HG02943 (cell line): Measurements from ENCODE around the gene PPA1.
"Not testable (repeated sequence)": the region's sequence is repeated elsewhere in the genome, so short reads cannot be mapped to it uniquely, and the experiment has no call there.

Experiments used
- ATAC-seq: cut with Tn5 transposase; IDR thresholded peaks from one replicate; pipeline ENCODE4 v1.9.1; 2021; ENCODE audit warnings: mild to moderate bottlenecking, low read depth, moderate library complexity; ENCODE audit not compliant: unreplicated experiment

PPA1 gene

DNA sequence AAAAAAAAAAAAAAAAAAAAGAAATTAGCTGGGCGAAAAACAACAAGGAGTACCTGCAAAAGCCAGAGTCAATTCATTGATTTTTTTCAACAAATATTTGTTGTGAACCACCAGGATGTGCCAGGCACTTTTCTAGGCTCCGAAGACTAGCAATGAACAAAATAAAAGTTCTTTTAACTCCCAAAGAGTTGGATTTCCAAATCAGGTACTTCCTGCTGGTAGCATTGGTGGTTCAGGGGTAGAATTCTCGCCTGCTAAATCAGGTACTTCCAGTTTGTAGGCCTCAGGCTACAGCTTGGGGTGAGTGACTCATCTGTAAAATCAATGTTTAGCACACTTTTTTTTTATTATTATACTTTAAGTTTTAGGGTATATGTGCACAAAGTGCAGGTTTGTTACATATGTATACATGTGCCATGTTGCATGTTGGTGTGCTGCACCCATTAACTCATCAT is 10.9 kb downstream of the PPA1 start:
- no peak for ATAC-seq

DNA sequence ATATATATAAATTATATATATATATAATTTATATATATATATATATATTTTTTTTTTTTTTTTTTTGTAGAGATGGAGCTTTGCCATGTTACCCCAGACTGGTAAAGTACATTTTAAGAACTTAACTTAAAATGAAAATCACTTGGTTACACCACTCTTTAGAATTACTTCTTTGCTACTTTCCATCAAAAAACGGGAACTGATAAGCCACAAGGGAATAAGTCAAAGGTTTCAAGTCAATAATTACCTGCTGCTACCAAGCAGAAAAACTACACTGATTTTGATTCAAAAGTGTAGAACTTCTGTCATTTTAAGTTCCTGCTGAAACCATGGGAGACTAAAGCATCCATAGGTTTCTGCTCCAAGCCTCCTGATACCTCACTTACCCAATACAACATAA is 12.2 kb downstream of the PPA1 start:
- ATAC-seq = no peak

DNA sequence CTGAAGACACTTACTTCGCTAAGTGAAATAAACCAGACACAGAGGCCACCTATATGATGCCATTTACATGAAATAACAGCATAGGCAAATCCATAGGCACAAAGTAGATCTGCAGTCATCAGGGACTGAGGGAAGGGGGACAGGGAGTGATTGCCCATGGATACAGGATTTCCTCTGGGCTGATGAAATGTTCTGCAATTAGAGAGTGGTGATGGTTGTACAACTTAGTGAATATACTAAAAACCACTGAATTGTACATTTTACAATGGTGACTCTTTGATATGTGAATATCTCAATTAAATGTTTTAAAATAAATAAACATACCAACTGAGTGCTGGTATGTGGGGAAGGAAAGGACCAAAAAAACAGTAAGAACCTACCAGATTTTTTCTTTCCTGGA is 20.4 kb downstream of the PPA1 start:
- no peak for ATAC-seq

DNA sequence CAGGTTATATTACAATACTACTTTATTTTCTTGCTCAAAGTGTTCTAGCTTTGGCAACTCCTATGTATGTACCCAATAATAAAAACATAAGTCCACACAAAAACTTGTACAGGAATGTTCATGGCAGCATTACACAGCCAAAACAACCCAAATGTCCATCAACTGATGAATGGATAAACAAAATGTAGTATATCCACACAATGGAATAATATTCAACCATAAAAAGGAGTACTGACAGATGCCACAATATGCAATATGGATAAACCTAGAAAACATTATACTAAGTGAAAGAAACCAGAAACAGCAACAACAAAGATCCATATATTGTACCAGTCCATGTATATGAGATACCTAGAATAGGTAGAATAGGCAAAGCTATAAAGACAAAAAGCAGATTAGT is 21.0 kb downstream of the PPA1 start:
- no peak for ATAC-seq

DNA sequence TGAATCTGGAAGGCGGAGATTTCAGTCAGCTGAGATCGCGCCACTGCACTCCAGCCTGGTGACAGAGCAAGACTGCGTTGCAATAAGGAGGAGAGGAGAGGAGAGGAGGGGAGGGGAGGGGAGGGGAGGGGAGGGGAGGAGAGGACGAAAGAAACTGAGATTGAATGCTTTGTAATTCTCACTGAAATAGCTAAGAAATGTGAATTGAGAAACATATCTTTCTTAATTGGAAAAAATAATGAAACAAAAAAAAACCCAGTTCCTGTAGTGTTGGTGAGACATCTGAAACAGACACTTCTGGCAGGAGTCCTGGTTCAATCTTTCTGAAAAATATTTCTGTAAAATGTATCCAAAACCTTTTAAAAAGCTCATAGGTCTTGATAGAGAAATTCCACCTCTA is 26.5 kb downstream of the PPA1 start:
- ATAC-seq = no peak

DNA sequence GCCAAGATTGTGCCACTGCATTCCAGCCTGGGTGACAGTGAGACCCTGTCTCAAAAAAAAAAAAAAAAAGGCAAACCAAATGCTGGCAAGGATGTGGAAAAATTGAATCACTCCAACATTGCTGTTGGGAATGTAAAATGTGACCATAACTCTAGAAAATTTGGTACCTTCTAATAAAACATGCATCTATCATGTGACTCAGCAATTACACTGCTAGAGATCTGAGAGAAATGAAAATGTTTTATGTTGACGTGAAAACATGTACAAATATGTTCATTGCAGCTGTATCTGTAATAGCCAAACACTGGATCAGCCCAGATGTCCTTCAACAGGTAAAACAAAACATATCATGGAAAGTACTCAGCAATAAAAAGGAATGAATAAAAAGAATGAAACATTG is 32.1 kb downstream of the PPA1 start:
- no peak for ATAC-seq

DNA sequence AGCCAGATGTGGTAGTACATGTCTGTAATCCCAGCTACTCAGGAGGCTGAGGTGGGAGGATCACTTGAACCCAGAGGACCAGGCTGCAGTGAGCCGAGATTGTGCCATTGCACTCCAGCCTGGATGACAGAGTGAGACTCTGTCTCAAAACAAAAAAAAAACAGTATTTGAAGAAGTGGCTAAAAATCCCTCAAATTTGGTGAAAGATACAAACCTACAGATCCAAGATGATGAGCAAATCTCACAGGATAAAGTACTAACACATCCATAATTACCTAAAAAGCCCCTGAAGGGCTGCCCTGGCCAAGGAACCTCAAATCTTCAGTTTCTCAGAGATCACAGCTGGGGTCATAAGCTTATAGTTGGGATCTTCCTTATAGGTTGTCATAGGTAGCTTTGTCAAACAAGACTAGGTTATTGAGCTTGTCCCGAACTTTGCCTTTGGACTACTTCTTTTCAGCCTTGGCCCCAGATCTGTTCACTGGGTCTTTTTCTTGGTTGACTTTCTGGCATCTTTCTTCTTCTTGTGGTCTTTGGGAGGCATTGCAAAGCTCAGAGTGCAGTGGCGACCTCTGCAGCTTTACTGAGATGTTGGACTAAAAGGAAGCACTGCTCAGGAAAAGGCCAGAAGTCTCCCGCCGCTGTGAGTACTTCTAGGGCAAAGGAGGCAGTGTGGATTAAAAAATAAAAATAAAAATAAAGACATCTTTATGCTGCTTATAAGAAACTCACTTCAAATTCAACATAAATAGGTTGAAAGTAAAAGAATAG is 34.3 kb downstream of the PPA1 start:
- no peak for ATAC-seq

DNA sequence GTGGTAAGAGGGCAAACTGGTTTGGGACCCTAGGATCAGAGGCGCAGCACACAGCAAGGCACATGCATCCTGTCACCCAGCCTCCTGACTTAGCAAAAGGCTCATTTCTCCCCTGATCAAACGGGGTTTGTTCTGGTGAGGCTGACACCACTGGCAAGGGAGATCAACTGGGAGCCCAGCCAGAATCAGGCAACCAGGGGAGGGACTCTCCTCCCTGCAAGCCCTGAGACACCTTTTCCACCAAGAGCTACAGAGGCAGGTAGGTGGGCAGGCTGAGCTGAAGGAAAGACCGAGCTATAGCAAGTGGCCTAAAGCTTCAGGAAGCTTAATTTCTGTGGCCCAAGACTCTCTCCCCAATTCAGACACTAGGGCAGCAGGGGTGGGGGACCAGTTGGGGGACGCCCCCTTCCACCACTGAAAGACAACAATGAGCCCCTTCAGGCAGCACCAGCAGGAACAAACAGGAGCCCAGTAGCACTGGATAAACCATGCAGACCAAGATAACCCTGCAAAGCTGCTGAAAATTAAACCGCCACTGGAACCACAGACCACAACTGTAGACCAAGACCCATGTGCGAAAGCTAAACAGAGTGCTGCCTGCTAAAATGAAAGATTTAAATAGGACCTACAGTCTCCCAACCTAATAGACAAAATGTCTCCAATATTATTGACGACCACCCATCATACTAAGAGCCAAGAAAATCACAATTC is 35.8 kb downstream of the PPA1 start:
- no peak for ATAC-seq

DNA sequence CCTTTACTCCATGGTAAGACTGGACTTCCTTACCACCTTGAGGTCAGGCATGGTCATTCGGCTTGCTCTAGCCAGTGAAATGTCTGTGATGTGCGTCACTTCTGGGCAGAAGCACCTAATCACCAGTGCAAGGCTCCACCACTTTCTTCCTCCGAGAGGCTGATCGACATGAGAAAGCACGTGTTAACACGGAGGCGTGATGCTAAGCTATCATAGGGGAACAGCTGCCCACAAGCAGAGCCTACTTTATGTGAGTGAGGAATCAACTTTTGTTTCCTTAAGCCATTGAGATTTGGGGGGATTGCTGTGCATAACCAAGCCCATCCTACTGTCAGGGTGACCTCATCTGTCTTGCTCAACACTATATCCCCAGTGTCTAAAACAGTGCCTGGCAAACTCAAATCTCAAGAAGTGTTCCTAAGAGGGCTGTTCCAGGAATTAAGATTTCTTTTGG is 39.8 kb downstream of the PPA1 start:
- ATAC-seq = no peak

DNA sequence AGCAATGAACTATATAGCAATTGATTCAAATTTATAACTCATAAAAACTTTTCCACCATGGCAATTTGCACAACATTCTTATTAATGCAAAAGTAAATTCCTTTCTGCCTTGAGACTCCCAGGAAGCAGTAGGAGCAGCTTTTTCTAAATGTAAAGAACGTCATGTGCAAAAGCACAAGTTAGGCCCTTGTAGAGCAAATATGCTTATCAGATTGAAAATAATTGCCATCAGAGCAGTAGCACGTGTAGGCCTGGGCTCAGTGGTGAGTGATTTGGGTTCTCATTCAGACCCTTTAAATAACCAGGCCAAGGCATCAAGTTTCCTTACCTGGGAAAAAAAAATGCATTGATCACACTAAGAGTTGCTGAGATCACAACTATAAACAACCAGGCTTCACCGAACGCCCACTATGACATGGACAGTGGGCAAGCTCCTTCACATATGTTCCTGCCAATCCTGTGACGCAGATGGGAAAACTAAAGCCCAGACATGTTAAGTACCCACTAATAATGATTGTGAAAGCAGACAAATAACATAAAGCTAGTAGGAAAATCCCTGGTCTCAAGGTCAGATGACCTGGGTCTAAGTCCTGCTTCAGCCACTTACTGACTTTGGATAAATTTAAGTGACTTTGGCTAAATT is 40.8 kb downstream of the PPA1 start:
- ATAC-seq = no peak

DNA sequence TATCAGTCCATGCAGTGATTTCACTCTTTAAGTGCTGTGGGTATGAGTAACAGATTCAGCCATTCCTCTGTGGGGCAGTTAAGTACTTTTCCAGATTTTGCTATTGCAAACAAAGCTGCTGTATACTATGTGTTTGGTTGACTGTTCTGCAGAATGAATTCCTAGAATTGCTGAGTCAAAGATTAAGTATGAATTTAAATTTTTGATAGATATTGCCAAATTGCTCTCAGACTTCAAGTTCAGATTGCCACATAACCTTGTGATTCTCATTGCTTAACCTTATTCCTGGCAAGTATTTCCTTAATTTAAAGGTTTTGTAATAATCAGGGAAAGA is 41.3 kb downstream of the PPA1 start:
- no peak for ATAC-seq

DNA sequence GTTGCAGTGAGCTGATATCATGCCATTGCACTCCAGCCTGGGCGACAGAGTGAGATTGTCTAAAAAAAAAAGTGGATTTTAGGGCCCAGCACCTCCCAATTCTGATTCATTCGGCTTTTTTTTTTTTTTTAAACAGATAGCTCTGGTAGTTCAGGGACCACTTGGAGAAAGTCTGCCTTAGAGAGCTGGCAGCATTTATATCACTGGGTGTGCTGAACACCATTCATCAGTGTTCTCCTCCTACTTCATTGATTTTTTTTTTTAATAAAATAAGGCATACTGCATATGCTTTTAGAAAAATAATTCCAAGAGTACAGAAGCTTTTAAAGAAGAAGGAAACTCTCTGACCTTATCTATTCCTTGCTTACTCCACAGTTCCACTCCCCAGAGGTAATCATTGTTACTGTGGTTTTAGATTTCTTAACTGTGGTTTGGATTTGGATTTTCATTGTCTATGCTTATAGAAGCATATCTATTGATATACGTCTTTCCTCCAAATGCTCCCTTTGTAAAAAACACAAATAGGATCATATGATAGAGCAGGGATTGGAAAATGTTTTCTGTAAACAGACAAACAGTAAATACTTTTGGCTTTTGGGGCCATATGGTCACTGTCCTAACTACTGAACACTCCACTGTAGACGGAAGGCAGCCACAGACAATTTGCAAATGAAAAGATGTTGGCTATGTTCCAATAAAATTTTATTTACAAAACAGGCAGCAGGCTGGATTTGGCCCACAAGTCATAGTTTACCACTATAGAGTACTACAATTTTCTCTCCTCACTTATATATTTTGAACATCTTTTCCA is 41.9 kb downstream of the PPA1 start:
- ATAC-seq = no peak

DNA sequence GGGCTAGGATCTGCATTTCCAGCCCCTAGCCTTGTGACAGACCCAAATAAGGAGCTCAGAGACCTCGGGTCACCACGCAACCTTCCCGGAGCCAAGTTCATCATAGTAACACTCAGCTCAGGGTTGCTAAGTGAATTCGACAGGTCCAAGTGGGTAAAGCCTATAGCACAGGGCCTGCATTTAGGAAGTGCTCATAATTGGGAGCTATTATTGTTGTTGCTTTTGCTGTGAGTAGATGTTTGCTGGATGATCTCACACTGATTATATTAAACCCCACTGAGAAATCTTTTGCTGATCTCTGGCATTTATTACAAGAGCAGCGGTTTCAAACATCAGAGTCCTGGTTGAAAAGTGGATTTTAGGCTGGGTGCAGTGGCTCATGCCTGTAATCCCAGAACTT is 42.6 kb downstream of the PPA1 start:
- no peak for ATAC-seq

DNA sequence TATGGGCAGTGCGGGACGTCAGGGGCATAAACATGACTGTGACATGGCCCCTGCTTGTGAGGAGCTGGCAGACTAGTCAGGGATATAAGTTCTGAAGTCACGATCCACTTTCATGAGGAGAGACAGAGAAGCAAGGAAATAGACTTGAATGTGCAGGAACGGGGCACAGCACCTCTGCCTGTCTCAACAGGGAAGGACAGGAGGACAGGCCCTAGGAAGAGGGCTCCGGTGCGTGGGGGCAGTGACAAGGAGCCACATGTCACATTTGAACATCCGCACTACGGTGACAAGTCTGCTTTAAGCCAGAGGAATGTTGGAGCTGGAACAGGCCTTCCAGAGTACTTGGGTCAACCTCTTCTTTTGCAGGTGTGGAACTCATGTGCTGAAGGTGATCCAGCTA is 43.1 kb downstream of the PPA1 start:
- ATAC-seq = no peak

DNA sequence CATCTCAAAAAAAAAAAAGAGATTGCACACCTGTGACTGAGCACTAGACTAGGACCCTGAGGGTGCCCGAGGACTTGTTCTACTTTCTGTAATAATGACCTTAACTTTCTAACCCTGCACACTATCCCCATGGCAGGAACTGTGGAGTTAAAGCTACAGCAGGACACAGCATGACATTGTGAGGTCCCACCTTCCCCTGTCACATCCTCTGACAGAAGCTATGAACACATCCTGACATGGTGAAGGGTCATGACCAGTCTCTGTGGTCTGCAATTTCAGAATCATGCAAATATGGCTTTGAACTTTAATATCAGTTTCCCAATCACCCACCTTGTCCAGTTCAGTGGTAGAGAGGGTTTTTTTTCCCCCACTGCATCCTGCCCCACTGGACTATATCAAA is 44.5 kb downstream of the PPA1 start:
- ATAC-seq = no peak

DNA sequence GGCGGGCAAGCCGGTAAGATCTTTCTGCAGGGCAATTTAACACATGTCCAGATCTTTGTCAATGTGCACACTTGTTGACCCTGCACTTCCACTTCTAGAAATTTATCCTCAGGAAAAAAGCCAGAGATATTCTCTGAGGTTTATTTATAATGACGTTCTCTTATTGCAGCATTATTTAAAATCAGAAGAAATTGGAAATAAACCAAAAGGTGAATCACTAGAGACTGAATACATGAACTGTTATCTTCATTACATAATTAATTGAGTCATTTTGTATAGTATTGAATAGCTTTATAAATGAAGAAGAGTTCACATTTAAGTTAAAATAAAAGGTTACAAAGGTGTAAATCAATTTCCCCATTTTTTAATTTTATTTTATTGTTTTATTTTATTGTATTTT is 46.7 kb downstream of the PPA1 start:
- no peak for ATAC-seq

DNA sequence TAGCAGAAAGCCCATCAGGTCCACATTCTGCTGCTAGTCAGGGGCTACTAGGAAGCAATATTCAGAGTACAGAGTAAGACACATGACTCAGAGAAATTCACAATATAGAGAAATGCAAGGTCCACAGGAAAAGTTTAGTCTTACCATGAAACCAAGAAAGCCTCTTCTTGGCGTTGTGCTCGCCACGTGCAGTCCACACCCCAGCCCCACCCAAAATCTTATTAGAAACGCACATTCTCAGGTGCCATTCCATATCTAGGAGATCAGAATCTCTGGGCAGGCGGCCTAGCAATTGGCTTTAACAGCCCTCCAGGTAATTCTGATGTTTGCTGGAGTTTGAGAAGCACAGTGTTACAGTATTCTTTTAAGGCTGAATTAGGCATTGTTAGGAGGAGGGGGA is 47.1 kb downstream of the PPA1 start:
- ATAC-seq = no peak

DNA sequence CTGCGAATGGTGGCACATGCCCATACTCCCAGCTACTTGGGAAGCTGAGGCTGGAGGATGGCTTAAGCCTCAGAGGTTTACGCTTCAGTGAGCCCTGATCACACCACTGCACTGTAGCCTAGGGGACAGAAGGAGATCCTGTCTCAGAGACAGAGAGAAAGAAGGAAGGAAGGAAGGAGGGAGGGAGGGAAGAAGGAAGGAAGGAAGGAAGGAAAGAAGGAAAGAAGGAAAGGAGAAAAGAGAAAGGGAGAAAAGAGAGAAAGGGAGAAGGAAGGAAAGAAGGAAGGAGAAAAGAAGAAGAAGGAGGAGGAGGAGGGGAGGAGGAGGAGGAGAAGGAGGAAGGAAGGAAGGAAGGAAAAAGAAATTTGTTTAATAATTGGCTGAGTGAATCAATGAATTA is 49.9 kb downstream of the PPA1 start:
- ATAC-seq = no peak

DNA sequence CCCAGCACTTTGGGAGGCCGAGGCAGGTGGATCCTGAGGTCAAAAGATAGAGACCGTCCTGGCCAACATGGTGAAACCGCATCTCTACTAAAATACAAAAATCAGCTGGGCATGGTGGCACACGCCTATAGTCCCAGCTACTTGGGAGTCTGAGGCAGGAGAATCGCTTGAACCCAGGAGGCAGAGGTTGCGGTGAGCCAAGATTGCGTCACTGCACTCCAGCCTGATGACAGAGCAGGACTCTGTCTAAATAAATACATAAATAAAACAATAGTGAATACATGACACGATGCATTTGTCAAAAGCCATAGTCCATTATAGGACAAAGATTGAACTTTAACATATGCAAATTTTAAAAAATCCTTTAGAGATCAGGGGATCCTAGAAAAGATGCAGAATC is 54.0 kb downstream of the PPA1 start:
- not testable (repeated sequence) for ATAC-seq

DNA sequence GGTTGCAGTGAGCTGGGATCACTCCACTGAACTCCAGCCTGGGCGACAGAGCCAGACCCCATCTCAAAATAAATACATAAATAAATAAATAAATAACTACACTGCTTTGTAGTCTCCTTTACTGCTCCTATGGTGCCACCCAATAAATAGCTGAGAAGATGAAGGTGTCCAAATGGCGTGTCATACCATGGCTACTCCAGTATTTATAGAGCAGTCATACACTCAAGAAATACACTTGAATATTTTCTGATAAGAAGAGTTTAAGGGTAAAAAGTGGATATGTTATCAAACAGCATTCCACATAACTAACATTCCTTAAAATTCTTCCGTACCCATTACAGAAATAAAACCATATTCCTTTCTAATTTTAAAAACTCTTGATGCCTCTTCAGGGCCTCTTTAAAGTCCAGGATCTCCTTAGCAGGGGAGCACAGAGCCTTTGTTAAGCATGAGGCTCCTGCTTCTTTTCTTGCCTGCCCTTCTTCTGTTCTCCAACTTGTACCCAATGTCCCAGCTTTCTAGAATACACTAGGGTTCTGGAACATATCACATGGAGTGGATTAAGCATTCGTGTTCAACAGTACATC is 55.0 kb downstream of the PPA1 start:
- no peak for ATAC-seq

DNA sequence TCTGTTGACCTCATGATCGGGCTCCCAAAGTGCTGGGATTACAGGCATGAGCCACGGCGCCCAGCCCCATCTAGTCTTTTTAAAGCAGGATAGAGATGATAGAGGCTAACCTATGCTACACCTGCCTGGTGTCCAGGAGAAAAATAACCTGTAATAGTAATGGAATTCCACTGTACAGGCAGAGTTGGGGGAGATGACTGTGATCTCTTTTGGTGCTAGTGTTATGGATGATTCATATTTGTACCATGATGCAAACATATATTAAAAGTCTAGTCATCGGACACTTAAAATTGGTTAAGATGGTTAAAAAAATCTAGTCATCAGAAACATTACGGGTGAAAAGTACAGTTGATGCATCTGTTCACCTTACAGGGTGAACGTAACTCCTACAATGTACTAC is 56.8 kb downstream of the PPA1 start:
- ATAC-seq = no peak
